Gastrocnemius medialis (tissue), 4 donors: Measurements from ENCODE around the gene ARHGAP32. TPM values are rescaled to one million over a fixed set of nuclear protein-coding genes. Genes with fewer than 3 reads are reported as not detected.

Experiments
- ATAC-seq, 2 donors: fragments of 150-250 bp; one replicate each; pipeline ENCODE4 v1.9.1; 2016
- DNase-seq, 2 donors: peaks; one replicate each; pipeline ENCODE4 v3.0.0-alpha.2; 2019
- H3K27ac ChIP-seq, 4 donors: fragments of 200-600 bp; sonication (generic); 1 replicate in 1 of 4; 2 replicates in 3 of 4; pipeline ENCODE4 v1.5.1; 2016 to 2018; ENCODE audit warnings: mild to moderate bottlenecking in 2 of 4, moderate library complexity in 1 of 4
- H3K27me3 ChIP-seq, 3 donors: fragments of 200-600 bp; sonication (generic) in 2 of 3; 1 replicate in 1 of 3; 2 replicates in 2 of 3; pipeline versions ENCODE4 v1.5.1 to v1.6.0; 2016 to 2019; ENCODE audit warnings: mild to moderate bottlenecking in 1 of 3, moderate library complexity in 1 of 3
- H3K36me3 ChIP-seq, 2 donors: fragments of 200-600 bp; sonication (generic) in 1 of 2; one replicate each; pipeline ENCODE4 v1.5.1; 2017 to 2018
- H3K4me1 ChIP-seq, 2 donors: fragments of 200-600 bp; sonication (generic) in 1 of 2; one replicate each; pipeline ENCODE4 v1.5.1; 2016 to 2017; ENCODE audit warnings: mild to moderate bottlenecking in 2 of 2
- H3K4me3 ChIP-seq, 4 donors: fragments of 200-600 bp; sonication (generic) in 3 of 4; 1 replicate in 1 of 4; 2 replicates in 3 of 4; pipeline ENCODE4 v1.5.1; 2016 to 2019; ENCODE audit warnings: mild to moderate bottlenecking in 2 of 4
- H3K9me3 ChIP-seq, 3 donors: fragments of 200-600 bp; sonication (generic) in 2 of 3; 1 replicate in 1 of 3; 2 replicates in 2 of 3; pipeline ENCODE4 v1.5.1; 2016 to 2019
- CTCF ChIP-seq, 5 experiments: fragments of 450-650 bp in 3 of 5; fragments of 200-600 bp in 2 of 5; sonication (generic) in 2 of 5; IDR thresholded peaks in 4 of 5; conservative IDR thresholded peaks in 1 of 5; 1 replicate in 4 of 5; 2 replicates in 1 of 5; pipeline ENCODE4 v1.5.1; 2016 to 2019; ENCODE audit warnings: antibody characterized with exemption in 5 of 5, mild to moderate bottlenecking in 3 of 5, moderate library complexity in 3 of 5
- POLR2A ChIP-seq, 2 donors: fragments of 450-650 bp; IDR thresholded peaks; one replicate each; pipeline ENCODE4 v1.6.1; 2017; ENCODE audit warnings: antibody characterized with exemption in 2 of 2, mild to moderate bottlenecking in 2 of 2, moderate library complexity in 2 of 2
- in situ Hi-C, 4 donors: fragments of 200-750 bp; cut with MboI; loops; one replicate each; pipeline versions ENCODE4 v1.15.0 to v1.8.0; 2017; ENCODE audit warnings: low sequenced_read_pairs in 4 of 4
- intact Hi-C: fragments of 100-400 bp; cut with DNase I; formaldehyde crosslinking; loops from one replicate; pipeline ENCODE4 v1.15.1; 2023; ENCODE audit warnings: low total_unique reads
- total RNA-seq, 4 donors: library from RNA; depleted of rRNA; stranded (reverse); fragments of >200 nt; gene quantifications; one replicate each; pipeline versions ENCODE4 v1.1.0 to v1.2.3, GENCODE V29; 2016

Gene ARHGAP32
- total RNA-seq, 4 donors from 2014 or later = 5.6 to 17.0 (median 7.8) TPM

GRCh38 chr11:128926437-128927107 lies 265.6 kb downstream of the ARHGAP32 start:
- intact Hi-C loops = no loop called here
- no peak for ATAC-seq

DNA sequence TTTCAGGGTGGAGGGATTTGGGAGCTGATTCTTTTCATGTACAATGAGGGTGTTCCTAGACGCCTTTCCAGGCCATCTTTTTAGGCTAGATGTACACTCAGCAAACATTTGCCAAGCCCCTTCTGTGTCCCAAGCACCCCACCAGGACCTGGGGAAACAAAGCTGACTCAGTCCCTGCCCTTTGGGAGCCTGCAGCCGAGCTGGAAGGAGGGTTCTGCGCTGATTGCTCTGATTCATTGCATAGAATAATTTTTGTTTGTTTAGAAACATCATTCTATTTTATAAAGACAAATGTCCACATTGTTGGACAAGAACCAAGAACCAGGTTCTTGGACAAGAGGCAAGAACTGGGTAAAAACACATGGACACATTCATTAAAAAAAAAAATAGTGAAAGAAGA lies 266.1 kb downstream of the ARHGAP32 start:
- Histone ChIP-seq H3K36me3 (no peaks in the 10 kb centered on the region), H3K27me3 (no peaks in the 10 kb centered on the region), H3K27ac (no peak overlapping the region), H3K4me1 (no peaks in the 10 kb centered on the region), H3K9me3 (no peaks in the 10 kb centered on the region), H3K4me3 (no peak overlapping the region)
- in situ Hi-C loops (no loop called here), intact Hi-C loops (no loop called here)
- ATAC-seq (no peak), DNase-seq (no peak)
- TF ChIP-seq CTCF (IDR thresholded peaks at IDR 0.05 in 4 of 5, conservative IDR thresholded peaks at IDR 0.05 in 1 of 5) (no peak), POLR2A (IDR thresholded peaks at IDR 0.05) (no peak)

More at GRCh38 chr11:128926437-128927107, 265.6 kb downstream of the ARHGAP32 start:
- H3K36me3 ChIP-seq = no peaks in the 10 kb centered on the region
- no peak for TF ChIP-seq CTCF (IDR thresholded peaks at IDR 0.05 in 4 of 5, conservative IDR thresholded peaks at IDR 0.05 in 1 of 5)
- no peak for TF ChIP-seq POLR2A (IDR thresholded peaks at IDR 0.05)
- no peak overlapping the region for H3K4me3 ChIP-seq
- no peaks in the 10 kb centered on the region for H3K27me3 ChIP-seq
- in situ Hi-C loops = no loop called here
- no peak overlapping the region for H3K27ac ChIP-seq
- DNase-seq = no peak
- H3K4me1 ChIP-seq = no peaks in the 10 kb centered on the region
- H3K9me3 ChIP-seq = no peaks in the 10 kb centered on the region

GRCh38 chr11:128925250-128925600 lies 266.9 kb downstream of the ARHGAP32 start:
- Histone ChIP-seq H3K27ac (no peak overlapping the region), H3K4me1 (no peaks in the 10 kb centered on the region), H3K4me3 (no peak overlapping the region), H3K27me3 (no peaks in the 10 kb centered on the region), H3K9me3 (no peaks in the 10 kb centered on the region), H3K36me3 (no peaks in the 10 kb centered on the region)
- in situ Hi-C loops (no loop called here), intact Hi-C loops (no loop called here)
- no peak for ATAC-seq
- no peak for TF ChIP-seq POLR2A (IDR thresholded peaks at IDR 0.05)
- TF ChIP-seq CTCF (IDR thresholded peaks at IDR 0.05 in 4 of 5, conservative IDR thresholded peaks at IDR 0.05 in 1 of 5) = no peak
- DNase-seq = no peak

DNA sequence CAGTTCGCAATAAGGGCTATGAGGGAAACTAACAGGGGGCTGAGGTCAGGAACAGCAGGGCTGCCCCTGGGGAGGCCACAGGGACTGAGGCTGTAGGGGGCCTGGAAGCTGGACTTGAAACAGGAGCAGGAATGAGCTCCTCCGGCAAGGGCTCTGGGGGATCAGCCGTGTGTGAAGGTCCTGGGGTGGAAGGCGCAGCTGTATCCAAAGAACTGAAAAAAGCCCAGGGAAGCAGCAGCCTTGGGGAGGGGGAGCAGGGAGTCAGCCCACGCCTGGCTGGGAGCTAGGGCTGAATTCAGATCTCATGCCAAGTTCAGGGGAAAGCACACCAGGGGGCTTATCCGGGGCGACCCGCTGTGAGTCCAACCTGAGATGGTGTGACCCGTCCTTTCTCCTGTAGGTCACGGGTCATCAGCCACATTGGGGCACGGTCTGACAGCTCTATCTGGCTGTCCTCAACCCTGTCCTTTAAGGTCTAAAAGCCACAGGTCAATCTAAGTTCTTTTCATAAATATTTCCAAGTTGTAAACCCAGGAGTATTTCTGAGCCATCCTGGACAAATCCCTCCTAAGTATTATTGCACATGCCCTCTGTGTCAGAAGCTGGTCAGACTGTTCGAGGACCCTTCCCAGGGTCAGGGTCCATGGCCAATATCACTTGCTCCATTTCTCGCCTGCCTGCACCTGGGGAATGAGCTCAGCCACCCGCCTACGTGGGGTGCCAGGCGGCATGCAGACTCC lies 267.4 kb downstream of the ARHGAP32 start:
- Histone ChIP-seq H3K4me1 (no peaks in the 10 kb centered on the region), H3K36me3 (no peaks in the 10 kb centered on the region), H3K4me3 (no peak overlapping the region), H3K9me3 (no peaks in the 10 kb centered on the region), H3K27ac (no peak overlapping the region), H3K27me3 (no peaks in the 10 kb centered on the region)
- intact Hi-C loops = no loop called here
- in situ Hi-C loops = loop anchor here in 1 of 4 donors (25.0 kb wide), 1 partner anchor 88 kb away; no protein-coding TSS in a partner anchor
- no peak for DNase-seq
- TF ChIP-seq POLR2A (IDR thresholded peaks at IDR 0.05) (no peak), CTCF (IDR thresholded peaks at IDR 0.05 in 4 of 5, conservative IDR thresholded peaks at IDR 0.05 in 1 of 5) (no peak)
- ATAC-seq = no peak
